Prostate gland (tissue), 2 donors: ENCODE measurements around the gene U2SURP. TPM values are rescaled to one million over a fixed set of nuclear protein-coding genes. Genes with fewer than 3 reads are reported as not detected.

ENCODE experiments used
- DNase-seq: peaks from one replicate; pipeline ENCODE4 v3.0.0-alpha.2; 2019; ENCODE audit warnings: low spot score
- H3K27ac ChIP-seq, 2 donors: fragments of 200-600 bp; sonication (generic); 2 replicates each; pipeline ENCODE4 v1.5.1; 2017 to 2019
- H3K27me3 ChIP-seq: fragments of 200-600 bp; sonication (generic); replicated peaks from 2 replicates; pipeline ENCODE4 v1.5.1; 2019; ENCODE audit not compliant: insufficient read depth
- H3K36me3 ChIP-seq, 2 donors: fragments of 200-600 bp; sonication (generic); 1 replicate in 1 of 2; 2 replicates in 1 of 2; pipeline versions ENCODE4 v1.5.1 to v1.8.1; 2017 to 2019
- H3K4me1 ChIP-seq: fragments of 200-600 bp; sonication (generic); replicated peaks from 2 replicates; pipeline ENCODE4 v1.5.1; 2019
- H3K4me3 ChIP-seq, 2 donors: fragments of 200-600 bp; sonication (generic); 2 replicates each; pipeline ENCODE4 v1.5.1; 2017 to 2019
- H3K9me3 ChIP-seq: fragments of 200-600 bp; sonication (generic); 2 replicates; pipeline ENCODE4 v1.5.1; 2017
- CTCF ChIP-seq, 4 experiments: fragments of 200-600 bp in 2 of 4; fragments of 450-650 bp in 2 of 4; sonication (generic) in 2 of 4; IDR thresholded peaks; 1 replicate in 3 of 4; 2 replicates in 1 of 4; pipeline ENCODE4 v1.5.1; 2016 to 2019; ENCODE audit warnings: antibody characterized with exemption in 4 of 4, mild to moderate bottlenecking in 2 of 4, moderate library complexity in 2 of 4
- POLR2A ChIP-seq: fragments of 450-650 bp; IDR thresholded peaks from one replicate; pipeline ENCODE4 v1.6.1; 2016; ENCODE audit warnings: antibody characterized with exemption, mild to moderate bottlenecking
- POLR2AphosphoS5 ChIP-seq: sonication (generic); formaldehyde crosslinking; IDR thresholded peaks from one replicate; pipeline ENCODE4 v1.6.1; 2017; ENCODE audit warnings: antibody characterized with exemption
- WGBS: methylation state at CpG from one replicate; pipeline ENCODE4 v1.1.5; 2018; 5-methylcytosine and 5-hydroxymethylcytosine counted together
- intact Hi-C: fragments of 100-400 bp; cut with DNase I; formaldehyde crosslinking; loops from one replicate; pipeline ENCODE4 v1.14.2; 2022
- total RNA-seq, 2 donors: library from RNA; depleted of rRNA; stranded (reverse); fragments of >200 nt; gene quantifications; one replicate each; pipeline ENCODE4 v1.1.0, GENCODE V29; 2016

U2SURP gene
- total RNA-seq, 2 donors from 2014 or later, result 38.3 to 59.4 TPM

- no peaks in the 10 kb centered on the region for H3K36me3 ChIP-seq
- intact Hi-C loops, result no loop called here
- 92% methylated on average over 1 of the region's 1 CpG for WGBS
- no peak overlapping the region for H3K4me3 ChIP-seq
- H3K27me3 ChIP-seq, result no peaks in the 10 kb centered on the region
- no peaks in the 10 kb centered on the region for H3K4me1 ChIP-seq
- no peak overlapping the region for H3K27ac ChIP-seq
- no peak for DNase-seq
- no peaks in the 10 kb centered on the region for H3K9me3 ChIP-seq
- TF ChIP-seq POLR2AphosphoS5, result no peak
- TF ChIP-seq POLR2A, result no peak
- no peak for TF ChIP-seq CTCF (IDR thresholded peaks at IDR 0.05)
Observed at GRCh38 chr3:143081365-143081764, 80.0 kb downstream of the U2SURP start.

- 87% methylated on average over 19 of the region's 19 CpGs for WGBS
- Histone ChIP-seq H3K27me3 (no peaks in the 10 kb centered on the region), H3K9me3 (no peaks in the 10 kb centered on the region), H3K4me1 (no peaks in the 10 kb centered on the region), H3K36me3 (no peaks in the 10 kb centered on the region), H3K27ac (no peak overlapping the region), H3K4me3 (no peak overlapping the region)
- TF ChIP-seq CTCF (IDR thresholded peaks at IDR 0.05), result no peak
- no peak for TF ChIP-seq POLR2A
- TF ChIP-seq POLR2AphosphoS5, result no peak
- intact Hi-C loops, result no loop called here
- DNase-seq, result no peak
Observed at GRCh38 chr3:143081844-143082778, 80.7 kb downstream of the U2SURP start.

GRCh38 chr3:143083781-143084180, 82.4 kb downstream of the U2SURP start:
- no peaks in the 10 kb centered on the region for H3K27me3 ChIP-seq
- intact Hi-C loops, result no loop called here
- no peak overlapping the region for H3K27ac ChIP-seq
- H3K4me3 ChIP-seq, result no peak overlapping the region
- TF ChIP-seq POLR2A (no peak), POLR2AphosphoS5 (no peak), CTCF (IDR thresholded peaks at IDR 0.05) (no peak)
- H3K4me1 ChIP-seq, result no peaks in the 10 kb centered on the region
- 71% methylated on average over 3 of the region's 3 CpGs for WGBS
- no peaks in the 10 kb centered on the region for H3K36me3 ChIP-seq
- DNase-seq, result no peak
- H3K9me3 ChIP-seq, result no peaks in the 10 kb centered on the region

GRCh38 chr3:143084856-143085731, 83.7 kb downstream of the U2SURP start:
- DNase-seq, result no peak
- no peak overlapping the region for H3K27ac ChIP-seq
- no peaks in the 10 kb centered on the region for H3K4me1 ChIP-seq

More at GRCh38 chr3:143084856-143085731, 83.7 kb downstream of the U2SURP start:
- H3K4me3 ChIP-seq, result no peak overlapping the region
- no peaks in the 10 kb centered on the region for H3K9me3 ChIP-seq
- no peaks in the 10 kb centered on the region for H3K27me3 ChIP-seq
- intact Hi-C loops, result no loop called here
- no peaks in the 10 kb centered on the region for H3K36me3 ChIP-seq
- TF ChIP-seq POLR2A (no peak), POLR2AphosphoS5 (no peak), CTCF (IDR thresholded peaks at IDR 0.05) (no peak)
- 95% methylated on average over 17 of the region's 17 CpGs for WGBS
